PC-9 (cell line): ENCODE data around the gene PCNT. TPM values are rescaled to one million over a fixed set of nuclear protein-coding genes. Genes with fewer than 3 reads are reported as not detected.
A peak's percentile ranks its signal among the peaks of the same experiment; 100 is the strongest.

Experiments
- BruUV-seq: library from RNA; stranded (reverse); fragments of 400-500 nt; replicated peaks from 2 replicates; lab custom pipeline; 2021; lab: Mats Ljungman, UMichigan
- CTCF ChIA-PET: fragments of 300-600 bp; sonication (Branson Sonifier 250); formaldehyde crosslinking; loops from one replicate; lab custom pipeline; 2022; ENCODE audit warnings: antibody characterized with exemption; lab: Charles Lee
- POLR2A ChIA-PET: fragments of 300-600 bp; sonication (Branson Sonifier 250); formaldehyde crosslinking; loops from one replicate; lab custom pipeline; 2022; ENCODE audit warnings: antibody characterized with exemption; ENCODE audit not compliant: unreplicated experiment; lab: Charles Lee
- DNase-seq, 2 experiments: peaks; one replicate each; pipeline versions ENCODE4 v3.0.0 to v3.0.0-alpha.2; 2015 to 2022; ENCODE audit warnings: mixed read lengths in 1 of 2
- H2AFZ ChIP-seq: fragments of 200-600 bp; sonication (generic); 2 replicates; pipeline ENCODE4 v1.8.1; 2017; ENCODE audit warnings: antibody characterized with exemption
- H3F3A ChIP-seq: fragments of 200-600 bp; sonication (generic); 2 replicates; pipeline ENCODE4 v1.8.1; 2017; ENCODE audit warnings: antibody characterized with exemption, mild to moderate bottlenecking, low read depth; ENCODE audit not compliant: insufficient read depth
- H3K27ac ChIP-seq: fragments of 200-600 bp; sonication (generic); 2 replicates; pipeline ENCODE4 v1.6.1; 2016; ENCODE audit warnings: mixed run types
- H3K27me3 ChIP-seq: fragments of 200-600 bp; sonication (generic); 2 replicates; pipeline ENCODE4 v1.6.1; 2016; ENCODE audit warnings: low read depth, mixed run types; ENCODE audit not compliant: insufficient read depth
- H3K36me3 ChIP-seq: fragments of 200-600 bp; sonication (generic); 2 replicates; pipeline ENCODE4 v1.6.1; 2016; ENCODE audit warnings: low read depth, mixed run types
- H3K4me1 ChIP-seq: fragments of 200-600 bp; sonication (generic); replicated peaks from 2 replicates; pipeline ENCODE4 v1.6.1; 2016; ENCODE audit warnings: mixed run types; ENCODE audit not compliant: insufficient read depth
- H3K4me2 ChIP-seq: fragments of 200-600 bp; sonication (generic); 2 replicates; pipeline ENCODE4 v1.6.1; 2017; ENCODE audit warnings: mixed run types
- H3K4me3 ChIP-seq: fragments of 200-600 bp; sonication (generic); 2 replicates; pipeline ENCODE4 v1.6.1; 2016; ENCODE audit warnings: mixed run types
- H3K79me2 ChIP-seq: fragments of 200-600 bp; sonication (generic); 2 replicates; pipeline ENCODE4 v1.6.1; 2017; ENCODE audit warnings: low read depth, mixed run types
- H3K9me2 ChIP-seq: fragments of 200-600 bp; sonication (generic); 2 replicates; pipeline ENCODE4 v1.8.1; 2017; ENCODE audit warnings: mild to moderate bottlenecking; ENCODE audit not compliant: insufficient read depth
- H3K9me3 ChIP-seq: fragments of 200-600 bp; sonication (generic); 2 replicates; pipeline ENCODE4 v1.8.1; 2016; ENCODE audit warnings: low read depth; ENCODE audit not compliant: insufficient read depth
- H4K20me1 ChIP-seq: fragments of 200-600 bp; sonication (generic); 2 replicates; pipeline ENCODE4 v1.8.1; 2017; ENCODE audit not compliant: insufficient read depth
- CTCF ChIP-seq: fragments of 200-600 bp; sonication (generic); conservative IDR thresholded peaks from 2 replicates; pipeline ENCODE4 v1.6.1; 2017; ENCODE audit warnings: mixed run types, antibody characterized with exemption, mild to moderate bottlenecking, moderate library complexity
- EZH2 ChIP-seq: fragments of 200-600 bp; sonication (generic); IDR thresholded peaks from 2 replicates; pipeline ENCODE4 v1.8.0; 2017; ENCODE audit warnings: antibody characterized with exemption, low read depth
- intact Hi-C: fragments of 100-400 bp; cut with micrococcal nuclease; formaldehyde crosslinking; loops from one replicate; pipeline ENCODE4 v1.10.0; 2022; ENCODE audit not compliant: unreplicated experiment
- total RNA-seq: library from RNA; stranded (reverse); gene quantifications from 2 replicates; pipeline ENCODE4 v1.2.3, GENCODE V29; 2021

The PCNT gene
- total RNA-seq, 1 experiment from 2014 or later = 33.4 TPM

GRCh38 chr21:46317710-46318463 lies 6.1 kb upstream of the PCNT start:
- CTCF ChIA-PET = no interaction called here
- Histone ChIP-seq H3F3A (no peaks in the 10 kb centered on the region), H3K36me3 (no peaks in the 10 kb centered on the region), H3K9me3 (no peaks in the 10 kb centered on the region), H3K27ac (no peak overlapping the region), H3K4me3 (no peak overlapping the region), H2AFZ (no peak overlapping the region), H3K4me1 (peaks cover 6% of the 10 kb centered on the region), H3K4me2 (no peak overlapping the region), H3K27me3 (no peaks in the 10 kb centered on the region), H3K79me2 (peaks cover 25% of the 10 kb centered on the region), H4K20me1 (no peaks in the 10 kb centered on the region), H3K9me2 (no peaks in the 10 kb centered on the region)
- intact Hi-C loops = no loop called here
- BruUV-seq = no TSS peak
- DNase-seq = peak; percentile 38 to 83
- POLR2A ChIA-PET = no interaction called here
- TF ChIP-seq CTCF = no peak
- no peak for TF ChIP-seq EZH2

DNA sequence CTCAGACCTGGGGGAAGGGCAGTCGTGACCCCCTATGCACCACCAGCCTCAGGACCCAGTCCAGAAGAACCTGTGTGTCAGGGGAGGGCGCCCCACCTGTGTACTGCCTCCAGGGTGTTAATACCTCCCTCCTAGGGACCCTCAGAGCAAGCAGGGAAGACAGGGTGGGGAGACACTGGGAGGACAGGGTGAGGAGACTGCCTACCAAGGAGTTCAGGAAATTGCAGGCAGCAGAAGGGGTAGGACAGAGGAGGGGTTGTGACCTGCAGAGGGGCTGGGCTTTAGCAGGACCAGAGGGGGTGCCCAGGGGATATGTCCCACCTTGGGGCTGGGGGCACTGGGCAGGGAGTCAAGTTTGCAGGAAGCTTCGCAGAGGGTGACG lies 5.5 kb upstream of the PCNT start:
- TF ChIP-seq EZH2 (no peak), CTCF (no peak)
- no peak overlapping the region for H3K27ac ChIP-seq
- H3K4me3 ChIP-seq = no peak overlapping the region
- no peaks in the 10 kb centered on the region for H3F3A ChIP-seq
- no peak overlapping the region for H2AFZ ChIP-seq
- intact Hi-C loops = no loop called here
- BruUV-seq = no TSS peak
- no peaks in the 10 kb centered on the region for H3K27me3 ChIP-seq
- DNase-seq = no peak
- H3K9me2 ChIP-seq = no peaks in the 10 kb centered on the region
- ChIA-PET POLR2A (no interaction called here), CTCF (interaction anchor here (0.7 kb wide), 1 partner anchor 133 kb away, joined by 3 read pairs; no protein-coding TSS in a partner anchor)
- no peaks in the 10 kb centered on the region for H3K9me3 ChIP-seq
- no peaks in the 10 kb centered on the region for H3K36me3 ChIP-seq
- H3K79me2 ChIP-seq = peaks cover 30% of the 10 kb centered on the region
- H3K4me1 ChIP-seq = peaks cover 6% of the 10 kb centered on the region
- no peaks in the 10 kb centered on the region for H4K20me1 ChIP-seq
- H3K4me2 ChIP-seq = no peak overlapping the region

- ChIA-PET POLR2A (no interaction called here), CTCF (interaction anchor here (0.6 to 0.7 kb wide), 2 partner anchors 90 to 133 kb away, joined by 3 read pairs; no protein-coding TSS in a partner anchor)
- Histone ChIP-seq H3K4me3 (no peak overlapping the region), H3K9me3 (no peaks in the 10 kb centered on the region), H3K27me3 (no peaks in the 10 kb centered on the region), H3K4me2 (no peak overlapping the region), H3F3A (no peaks in the 10 kb centered on the region), H3K4me1 (peaks cover 6% of the 10 kb centered on the region), H3K36me3 (no peaks in the 10 kb centered on the region), H3K79me2 (peaks cover 30% of the 10 kb centered on the region), H3K27ac (no peak overlapping the region), H4K20me1 (no peaks in the 10 kb centered on the region), H2AFZ (no peak overlapping the region), H3K9me2 (no peaks in the 10 kb centered on the region)
- TF ChIP-seq CTCF (no peak), EZH2 (no peak)
- BruUV-seq = no TSS peak
- intact Hi-C loops = no loop called here
- no peak for DNase-seq
These were observed 4.8 kb upstream of the PCNT start for GRCh38 chr21:46319186-46319585.
